ENCODE results near the gene GCK.

DNA sequence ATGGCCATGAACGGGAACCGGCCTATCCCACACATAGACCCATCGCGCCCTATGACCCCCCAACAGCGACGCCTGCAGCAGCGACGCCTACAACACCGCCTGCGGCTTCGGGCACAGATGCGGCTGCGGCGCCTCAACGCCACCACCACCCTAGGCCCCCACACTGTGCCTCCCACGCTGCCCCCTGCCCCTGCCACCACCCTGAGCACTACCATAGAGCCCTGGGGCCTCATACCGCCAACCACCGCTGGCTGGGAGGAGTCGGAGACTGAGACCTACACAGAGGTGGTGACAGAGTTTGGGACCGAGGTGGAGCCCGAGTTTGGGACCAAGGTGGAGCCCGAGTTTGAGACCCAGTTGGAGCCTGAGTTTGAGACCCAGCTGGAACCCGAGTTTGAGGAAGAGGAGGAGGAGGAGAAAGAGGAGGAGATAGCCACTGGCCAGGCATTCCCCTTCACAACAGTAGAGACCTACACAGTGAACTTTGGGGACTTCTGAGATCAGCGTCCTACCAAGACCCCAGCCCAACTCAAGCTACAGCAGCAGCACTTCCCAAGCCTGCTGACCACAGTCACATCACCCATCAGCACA is 75.4 kb downstream of the GCK start:
- TF ChIP-seq, protein P1, sequence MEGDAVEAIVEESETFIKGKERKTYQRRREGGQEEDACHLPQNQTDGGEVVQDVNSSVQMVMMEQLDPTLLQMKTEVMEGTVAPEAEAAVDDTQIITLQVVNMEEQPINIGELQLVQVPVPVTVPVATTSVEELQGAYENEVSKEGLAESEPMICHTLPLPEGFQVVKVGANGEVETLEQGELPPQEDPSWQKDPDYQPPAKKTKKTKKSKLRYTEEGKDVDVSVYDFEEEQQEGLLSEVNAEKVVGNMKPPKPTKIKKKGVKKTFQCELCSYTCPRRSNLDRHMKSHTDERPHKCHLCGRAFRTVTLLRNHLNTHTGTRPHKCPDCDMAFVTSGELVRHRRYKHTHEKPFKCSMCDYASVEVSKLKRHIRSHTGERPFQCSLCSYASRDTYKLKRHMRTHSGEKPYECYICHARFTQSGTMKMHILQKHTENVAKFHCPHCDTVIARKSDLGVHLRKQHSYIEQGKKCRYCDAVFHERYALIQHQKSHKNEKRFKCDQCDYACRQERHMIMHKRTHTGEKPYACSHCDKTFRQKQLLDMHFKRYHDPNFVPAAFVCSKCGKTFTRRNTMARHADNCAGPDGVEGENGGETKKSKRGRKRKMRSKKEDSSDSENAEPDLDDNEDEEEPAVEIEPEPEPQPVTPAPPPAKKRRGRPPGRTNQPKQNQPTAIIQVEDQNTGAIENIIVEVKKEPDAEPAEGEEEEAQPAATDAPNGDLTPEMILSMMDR (IDR thresholded peaks at IDR 0.05): no peak
- TF ChIP-seq POLR2A (IDR thresholded peaks at IDR 0.05): no peak
